MCF 10A (cell line): Measurements from ENCODE around the gene GIN1. TPM values are rescaled to one million over a fixed set of nuclear protein-coding genes. Genes with fewer than 3 reads are reported as not detected.

Source experiments
- BruUV-seq: library from RNA; stranded (reverse); fragments of 400-500 nt; replicated peaks from 2 replicates; lab custom pipeline; 2021; lab: Mats Ljungman, UMichigan
- CTCF ChIA-PET: fragments of 300-600 bp; sonication (Branson Sonifier 250); formaldehyde crosslinking; extraction: SDS; loops from one replicate; lab custom pipeline; 2021; ENCODE audit warnings: antibody characterized with exemption, inconsistent platforms; lab: Yijun Ruan, JAX
- POLR2A ChIA-PET: fragments of 300-600, 350-650 bp; sonication (Branson Sonifier 250); formaldehyde crosslinking; extraction: SDS; loops from one replicate; lab custom pipeline; 2020; ENCODE audit warnings: antibody characterized with exemption, inconsistent platforms; lab: Yijun Ruan, JAX
- DNase-seq: peaks from one replicate; pipeline ENCODE4 v3.0.0-alpha.2; 2018; ENCODE audit not compliant: unreplicated experiment
- H3K27ac Mint-ChIP-seq: one replicate; pipeline ENCODE4 v1.8.0; 2022; ENCODE audit warnings: mild to moderate bottlenecking, low read depth, mixed read lengths; ENCODE audit not compliant: unreplicated experiment
- H3K27me3 Mint-ChIP-seq: one replicate; pipeline ENCODE4 v1.8.0; 2022; ENCODE audit warnings: mixed read lengths; ENCODE audit not compliant: insufficient read depth, unreplicated experiment
- H3K36me3 Mint-ChIP-seq: one replicate; pipeline ENCODE4 v1.8.0; 2022; ENCODE audit warnings: mild to moderate bottlenecking, moderate library complexity, mixed read lengths; ENCODE audit not compliant: insufficient read depth, unreplicated experiment
- H3K4me1 Mint-ChIP-seq: one replicate; pipeline ENCODE4 v1.8.0; 2022; ENCODE audit warnings: mixed read lengths; ENCODE audit not compliant: insufficient read depth, unreplicated experiment
- H3K4me3 Mint-ChIP-seq: one replicate; pipeline ENCODE4 v1.8.0; 2022; ENCODE audit warnings: mild to moderate bottlenecking, moderate library complexity, mixed read lengths; ENCODE audit not compliant: unreplicated experiment
- H3K9me3 Mint-ChIP-seq: one replicate; pipeline ENCODE4 v1.8.0; 2022; ENCODE audit warnings: mixed read lengths; ENCODE audit not compliant: unreplicated experiment
- CTCF ChIP-seq: fragments of 200-600 bp; IDR thresholded peaks from one replicate; pipeline ENCODE4 v1.8.0; 2022; ENCODE audit warnings: antibody characterized with exemption, mild to moderate bottlenecking; ENCODE audit not compliant: unreplicated experiment
- intact Hi-C: fragments of 100-400 bp; cut with micrococcal nuclease; formaldehyde crosslinking; loops from 2 replicates; pipeline ENCODE4 v1.14.1; 2022
- total RNA-seq: library from RNA; stranded (reverse); gene quantifications from 2 replicates; pipeline ENCODE4 v1.2.3, GENCODE V29; 2022

GIN1 gene
- total RNA-seq, 1 experiment from 2014 or later = 16.2 TPM

- no peak for TF ChIP-seq CTCF
- Mint-ChIP-seq H3K9me3 (no peaks in the 10 kb centered on the region), H3K4me3 (no peak overlapping the region), H3K27ac (no peak overlapping the region), H3K27me3 (no peaks in the 10 kb centered on the region), H3K36me3 (peaks cover 5% of the 10 kb centered on the region), H3K4me1 (no peaks in the 10 kb centered on the region)
- CTCF ChIA-PET = interaction anchor here (0.6 to 2.5 kb wide), 2 partner anchors 11 to 591 kb away, joined by 3 to 17 read pairs; no protein-coding TSS in a partner anchor
- intact Hi-C loops = no loop called here
- DNase-seq = no peak
- POLR2A ChIA-PET = no interaction called here
- no TSS peak for BruUV-seq
These were observed 8.3 kb upstream of the GIN1 start for GRCh38 chr5:103128202-103128601.

GRCh38 chr5:103127292-103127817 lies 7.4 kb upstream of the GIN1 start:
- no peak for TF ChIP-seq CTCF
- H3K27ac Mint-ChIP-seq = no peak overlapping the region
- H3K4me1 Mint-ChIP-seq = peaks cover 5% of the 10 kb centered on the region
- BruUV-seq = no TSS peak
- H3K36me3 Mint-ChIP-seq = peaks cover 5% of the 10 kb centered on the region
- no peaks in the 10 kb centered on the region for H3K9me3 Mint-ChIP-seq
- no peak for DNase-seq
- no peaks in the 10 kb centered on the region for H3K27me3 Mint-ChIP-seq
- H3K4me3 Mint-ChIP-seq = no peak overlapping the region
- ChIA-PET POLR2A (interaction anchor here (1.1 kb wide), 1 partner anchor 368 kb away, joined by 3 read pairs; no protein-coding TSS in a partner anchor), CTCF (interaction anchor here (0.6 to 1.6 kb wide), 4 partner anchors 10 to 590 kb away, joined by 3 to 6 read pairs (median 4); no protein-coding TSS in a partner anchor)
- intact Hi-C loops = no loop called here

GRCh38 chr5:103126557-103126956 lies 6.6 kb upstream of the GIN1 start:
- Mint-ChIP-seq H3K27ac (no peak overlapping the region), H3K4me1 (peaks cover 13% of the 10 kb centered on the region), H3K4me3 (no peak overlapping the region), H3K27me3 (no peaks in the 10 kb centered on the region), H3K36me3 (peaks cover 11% of the 10 kb centered on the region), H3K9me3 (no peaks in the 10 kb centered on the region)
- no peak for TF ChIP-seq CTCF
- ChIA-PET POLR2A (no interaction called here), CTCF (interaction anchor here (0.6 to 1.6 kb wide), 5 partner anchors 11 to 542 kb away, joined by 5 to 6 read pairs (median 5); no protein-coding TSS in a partner anchor)
- DNase-seq = no peak
- intact Hi-C loops = no loop called here
- no TSS peak for BruUV-seq

GRCh38 chr5:103122242-103122641 lies 2.3 kb upstream of the GIN1 start:
- Mint-ChIP-seq H3K9me3 (no peaks in the 10 kb centered on the region), H3K4me3 (no peak overlapping the region), H3K36me3 (peaks cover 6% of the 10 kb centered on the region), H3K4me1 (peaks cover 23% of the 10 kb centered on the region), H3K27ac (peak overlapping the region; percentile 98), H3K27me3 (no peaks in the 10 kb centered on the region)
- CTCF ChIA-PET = interaction anchor here (1.2 kb wide), 1 partner anchor 17 kb away, joined by 3 read pairs; no protein-coding TSS in a partner anchor
- intact Hi-C loops = no loop called here
- no peak for TF ChIP-seq CTCF
- no peak for DNase-seq
- POLR2A ChIA-PET = no interaction called here
- no TSS peak for BruUV-seq
